ENCODE measurements around the gene FOXA2. TPM values are rescaled to one million over a fixed set of nuclear protein-coding genes. Genes with fewer than 3 reads are reported as not detected.
A peak's percentile ranks its signal among the peaks of the same experiment; 100 is the strongest.

The FOXA2 gene
- total and polyA plus RNA-seq, 2 of the 13 experiments (the other 11 are each of a cell fraction or from before 2014, with no cell fraction given) = 8.8 to 12.2 TPM

GRCh38 chr20:22563062-22563965 lies 21.1 kb downstream of the FOXA2 start (continued):
- TF ChIP-seq ZNF609 (CRISPR knock-in tag; IDR thresholded peaks at IDR 0.05; ENCODE audit: borderline replicate concordance) (no peak; the same call in 1 of the 2 replicates), AKAP8 (CRISPR knock-in tag; IDR thresholded peaks at IDR 0.05) (peak; percentile 74; the same call in 1 of the 2 replicates), FOXJ3 (CRISPR knock-in tag; IDR thresholded peaks at IDR 0.05; ENCODE audit: borderline replicate concordance) (peak; percentile 77), PAWR (CRISPR knock-in tag; IDR thresholded peaks at IDR 0.05; ENCODE audit: borderline replicate concordance) (no peak), PAX8 (CRISPR knock-in tag; IDR thresholded peaks at IDR 0.05; ENCODE audit: borderline replicate concordance) (no peak), ZNF451 (CRISPR knock-in tag; IDR thresholded peaks at IDR 0.05) (no peak), EEA1 (CRISPR knock-in tag; IDR thresholded peaks at IDR 0.05; ENCODE audit: borderline replicate concordance) (0 out of 2 replicates have a peak, but pooled peaks have one; percentile 33), CENPX (CRISPR knock-in tag; IDR thresholded peaks at IDR 0.05) (no peak), HOXA5 (CRISPR knock-in tag; IDR thresholded peaks at IDR 0.05) (no peak), KLF16 (CRISPR knock-in tag; IDR thresholded peaks at IDR 0.05) (0 out of 4 replicates have a peak, but pooled peaks of 1 of the 2 experiments have one; percentile 16), ZXDC (CRISPR knock-in tag; IDR thresholded peaks at IDR 0.05) (no peak), BORCS8-MEF2B (CRISPR knock-in tag; IDR thresholded peaks at IDR 0.05) (0 out of 2 replicates have a peak, but pooled peaks have one; percentile 25), BATF2 (CRISPR knock-in tag; IDR thresholded peaks at IDR 0.05) (no peak), ZFY (CRISPR knock-in tag; IDR thresholded peaks at IDR 0.05) (peak; percentile 35; the same call in 1 of the 2 replicates), ARNTL (CRISPR knock-in tag; IDR thresholded peaks at IDR 0.05) (no peak; the same call in 1 of the 2 replicates), ZNF800 (CRISPR knock-in tag; IDR thresholded peaks at IDR 0.05) (peak; percentile 55), TBX2 (CRISPR knock-in tag; IDR thresholded peaks at IDR 0.05; ENCODE audit: borderline replicate concordance) (peak; percentile 34; the same call in 1 of the 2 replicates)
